NCI-H1694 (cell line): ENCODE data around the gene GTF2I.
"Not testable (repeated sequence)": the region's sequence is repeated elsewhere in the genome, so short reads cannot be mapped to it uniquely, and the experiment has no call there.

Experiments
- DNase-seq: peaks from one replicate; lab custom pipeline; 2025; lab: John Stamatoyannopoulos, UW

The GTF2I gene

DNA sequence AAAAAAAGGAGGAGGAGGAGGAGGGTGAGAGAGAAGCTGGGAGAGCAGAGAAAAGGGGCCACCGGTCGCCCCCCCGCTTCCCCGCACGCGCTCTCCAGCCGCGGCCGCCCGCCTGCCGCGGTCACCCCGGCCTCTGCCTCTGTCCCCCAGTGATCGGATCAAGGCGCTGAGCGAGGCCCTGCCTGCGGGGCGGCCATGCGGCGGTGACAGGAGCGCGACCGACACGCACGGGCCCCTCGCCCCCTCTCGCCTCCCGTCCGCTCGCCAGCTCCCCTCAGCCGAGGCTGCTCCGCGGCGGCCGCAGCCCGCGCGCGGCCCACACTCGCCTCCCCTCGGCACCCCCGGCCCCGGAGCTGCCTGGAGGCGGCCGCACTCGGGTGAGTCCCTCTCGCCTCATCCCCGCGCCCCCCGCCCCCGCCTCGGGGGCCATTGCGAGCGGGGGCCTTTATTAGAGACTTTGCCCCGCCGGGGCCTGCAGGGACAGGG lies at the start of gene GTF2I:
TSS of gene GTF2I (plus strand) at position 27 of the 486 bp plus-strand sequence. CDS start 31,411 bp downstream, outside the sequence.
- DNase-seq = no peak

DNA sequence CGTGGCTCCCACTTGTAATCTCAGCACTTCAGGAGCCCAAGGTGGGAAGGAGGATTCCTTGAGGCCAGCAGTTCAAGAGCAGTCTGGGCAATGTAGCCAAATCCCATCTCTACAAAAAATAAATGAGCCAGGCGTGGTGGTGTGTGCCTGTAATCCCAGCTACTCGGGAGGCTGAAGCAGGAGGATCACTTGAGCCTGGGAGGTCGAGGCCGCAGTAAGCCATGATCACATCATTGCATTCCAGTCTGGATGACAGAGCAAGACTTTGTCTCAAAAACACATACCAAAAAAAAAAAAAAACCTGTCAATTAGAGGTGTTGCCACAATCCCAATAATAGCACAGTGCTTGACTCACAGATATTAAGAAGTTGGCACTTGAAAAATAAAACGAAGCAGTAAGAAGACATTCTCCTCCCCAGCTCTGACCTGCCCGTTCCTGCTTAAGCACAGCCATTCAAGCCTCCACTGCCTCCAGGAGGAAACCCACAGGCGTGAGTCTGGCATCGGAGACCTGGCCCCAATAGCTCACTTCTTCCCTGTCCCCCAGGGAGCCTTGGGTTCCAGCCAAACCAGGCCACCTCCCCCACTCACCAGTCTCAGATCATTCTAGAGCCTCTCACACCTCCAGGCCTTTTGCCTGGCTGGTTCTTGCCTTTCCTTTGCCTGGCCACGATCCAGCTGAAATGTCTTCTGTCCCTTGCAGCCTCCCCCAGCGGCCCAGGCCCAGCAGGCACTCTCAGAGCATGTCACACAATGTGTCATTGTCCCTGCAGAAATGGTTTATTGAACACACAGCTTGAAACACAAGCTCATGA lies 45.3 kb upstream of the GTF2I start:
- no peak for DNase-seq

DNA sequence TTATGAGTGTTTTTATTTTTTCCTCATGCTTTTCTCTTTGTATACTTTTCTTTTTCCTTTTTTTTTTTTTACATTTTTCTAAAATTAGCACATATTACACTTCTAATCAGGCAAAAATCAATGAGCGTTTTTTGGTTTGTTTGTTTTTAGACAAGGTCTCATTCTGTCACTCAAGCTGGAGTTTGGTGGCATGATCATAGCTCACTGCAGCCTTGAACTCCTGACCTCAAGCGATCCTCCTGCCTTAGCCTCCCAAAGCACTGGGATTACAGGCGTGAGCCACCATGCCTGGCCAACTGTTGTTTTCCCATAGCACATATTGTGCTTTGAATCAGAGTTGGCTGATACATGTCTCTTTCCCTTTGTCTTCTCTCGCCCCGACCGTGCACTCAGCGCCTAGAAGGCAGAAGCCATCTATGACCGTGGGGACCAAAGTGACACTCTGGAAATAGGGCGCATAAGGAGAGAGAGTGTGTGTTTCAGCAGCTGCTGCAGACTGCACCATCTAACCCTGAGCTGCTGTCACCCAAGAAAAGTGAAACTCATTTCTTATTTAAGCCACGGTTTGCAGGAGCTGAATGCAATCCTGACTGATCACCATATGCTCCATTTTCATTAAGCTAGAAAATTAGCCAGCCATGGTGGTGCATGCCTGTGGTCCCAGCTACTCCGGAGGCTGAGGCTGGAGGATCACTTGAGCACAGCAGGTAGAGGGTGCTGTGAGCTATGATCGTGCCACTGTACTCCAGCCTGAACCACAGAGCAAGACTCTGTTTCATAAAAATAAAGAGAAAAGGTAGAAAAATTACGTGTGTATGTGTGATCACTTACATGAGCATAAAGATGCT lies 41.4 kb upstream of the GTF2I start:
- no peak for DNase-seq

DNA sequence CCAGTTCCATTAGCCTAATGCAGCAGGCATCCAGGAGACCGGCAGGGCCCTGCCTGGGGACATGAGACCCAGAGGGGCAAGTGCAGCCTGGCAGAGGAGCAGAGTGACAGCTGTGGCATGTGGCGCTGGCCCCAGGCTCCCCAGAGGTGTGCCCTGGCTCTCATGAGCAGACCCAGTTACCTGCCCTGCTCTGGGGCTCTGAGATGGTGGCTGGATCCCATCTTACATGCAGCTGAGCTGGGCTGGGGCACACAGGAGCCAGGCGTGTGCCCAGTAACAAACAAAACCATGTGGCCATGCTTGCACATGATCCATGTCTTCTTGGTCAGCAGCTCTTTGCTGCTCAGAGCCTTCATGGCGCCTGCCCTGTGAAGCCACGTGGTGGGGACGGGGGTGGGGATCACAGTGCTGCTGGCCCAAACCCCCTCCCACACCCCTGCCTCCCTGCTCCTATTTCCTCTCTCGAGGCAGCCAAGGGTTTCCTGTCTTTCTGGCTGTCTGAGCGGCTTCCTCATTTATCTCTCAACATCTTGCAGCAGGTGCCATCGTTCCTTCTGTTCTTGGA lies 40.3 kb upstream of the GTF2I start:
- no peak for DNase-seq

DNA sequence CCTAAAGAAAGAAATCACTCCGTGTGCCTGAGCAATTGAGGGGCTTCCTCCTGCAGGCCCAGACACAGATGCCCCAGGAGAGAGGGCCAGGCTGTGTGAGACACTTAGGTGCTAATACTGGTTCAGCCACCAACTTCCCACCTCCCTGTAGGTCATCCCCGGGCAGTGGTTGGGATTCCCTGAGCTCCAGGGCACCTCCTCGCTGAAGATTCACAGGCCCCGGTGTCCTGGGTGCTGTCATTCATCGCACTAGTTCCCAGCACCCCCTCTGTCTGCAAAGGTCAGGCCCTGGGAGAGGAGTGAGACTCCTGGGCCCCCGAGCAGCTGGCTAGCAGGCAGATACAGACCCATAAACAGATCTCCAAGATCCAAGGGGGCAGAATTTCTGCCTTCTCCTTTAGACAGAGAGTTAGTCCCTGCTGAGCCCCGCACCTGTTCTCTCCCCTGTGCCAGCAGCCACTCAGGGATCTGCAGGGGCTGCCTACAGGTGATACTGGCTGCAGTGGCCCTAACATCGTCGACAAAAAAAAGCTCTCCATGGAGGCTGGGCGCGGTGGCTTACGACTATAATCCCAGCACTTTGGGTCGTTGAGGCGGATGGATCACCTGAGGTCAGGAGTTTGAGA lies 38.2 kb upstream of the GTF2I start:
- DNase-seq = no peak

DNA sequence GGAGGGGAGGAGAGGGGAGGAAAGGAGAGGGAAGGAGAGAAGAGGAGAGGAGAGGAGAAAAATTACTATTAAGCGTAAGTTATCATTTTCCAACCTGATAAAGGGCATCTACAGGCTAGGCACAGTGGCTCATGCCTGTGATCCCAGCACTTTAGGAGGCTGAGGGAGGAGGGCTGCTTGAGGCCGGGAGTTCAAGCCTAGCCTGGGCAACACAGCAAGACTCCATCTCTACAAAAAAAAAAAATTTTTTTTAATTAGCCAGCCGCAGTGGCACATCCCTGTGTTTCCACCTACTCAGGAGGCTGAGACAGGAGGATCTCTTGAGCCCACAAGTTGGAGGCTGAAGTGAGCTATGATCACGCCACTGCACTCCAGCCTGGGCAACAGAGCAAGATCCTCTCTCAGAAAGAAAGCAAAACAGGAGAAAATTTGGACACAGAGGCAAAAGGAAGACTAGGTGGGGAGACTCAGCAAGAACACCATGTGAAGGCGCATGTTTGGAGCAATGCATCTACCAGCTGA lies 35.2 kb upstream of the GTF2I start:
- DNase-seq = no peak

DNA sequence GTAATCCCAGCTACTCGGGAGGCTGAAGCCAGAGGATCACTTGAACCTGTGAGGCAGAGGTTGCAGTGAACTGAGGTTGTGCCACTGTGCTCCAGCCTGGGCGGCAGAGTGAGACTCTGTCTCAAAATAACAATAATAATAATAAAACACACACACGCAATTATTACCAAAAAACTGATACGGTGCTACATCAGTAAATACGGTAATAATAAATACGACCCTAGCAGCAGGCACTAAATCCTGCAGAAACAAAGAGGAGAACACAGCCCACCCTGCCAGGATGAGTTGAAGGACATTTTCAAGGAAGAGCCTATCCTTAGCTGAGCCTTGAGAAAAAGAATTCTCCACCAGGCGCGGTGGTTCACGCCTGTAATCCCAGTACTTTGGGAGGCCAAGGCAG lies 34.4 kb upstream of the GTF2I start:
- DNase-seq = no peak

DNA sequence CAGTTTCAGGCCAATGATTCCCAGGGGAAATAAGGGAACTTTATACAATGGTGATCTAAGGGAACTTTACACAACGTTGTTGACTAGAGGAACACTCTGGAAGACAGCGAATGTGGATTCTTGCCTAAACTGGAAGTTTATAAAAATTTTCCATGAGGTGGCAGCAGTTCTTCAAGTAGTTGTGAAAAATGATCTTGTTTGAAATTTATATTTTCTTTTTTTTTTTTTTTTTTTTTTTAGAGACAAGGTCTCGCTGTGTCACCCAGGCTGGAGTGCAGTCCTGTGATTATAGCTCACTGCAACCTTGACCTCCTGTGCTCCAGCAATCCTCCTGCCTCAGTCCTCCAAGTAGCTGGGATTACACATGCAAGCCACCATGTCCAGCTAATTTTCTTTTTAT lies 32.1 kb upstream of the GTF2I start:
- no peak for DNase-seq

DNA sequence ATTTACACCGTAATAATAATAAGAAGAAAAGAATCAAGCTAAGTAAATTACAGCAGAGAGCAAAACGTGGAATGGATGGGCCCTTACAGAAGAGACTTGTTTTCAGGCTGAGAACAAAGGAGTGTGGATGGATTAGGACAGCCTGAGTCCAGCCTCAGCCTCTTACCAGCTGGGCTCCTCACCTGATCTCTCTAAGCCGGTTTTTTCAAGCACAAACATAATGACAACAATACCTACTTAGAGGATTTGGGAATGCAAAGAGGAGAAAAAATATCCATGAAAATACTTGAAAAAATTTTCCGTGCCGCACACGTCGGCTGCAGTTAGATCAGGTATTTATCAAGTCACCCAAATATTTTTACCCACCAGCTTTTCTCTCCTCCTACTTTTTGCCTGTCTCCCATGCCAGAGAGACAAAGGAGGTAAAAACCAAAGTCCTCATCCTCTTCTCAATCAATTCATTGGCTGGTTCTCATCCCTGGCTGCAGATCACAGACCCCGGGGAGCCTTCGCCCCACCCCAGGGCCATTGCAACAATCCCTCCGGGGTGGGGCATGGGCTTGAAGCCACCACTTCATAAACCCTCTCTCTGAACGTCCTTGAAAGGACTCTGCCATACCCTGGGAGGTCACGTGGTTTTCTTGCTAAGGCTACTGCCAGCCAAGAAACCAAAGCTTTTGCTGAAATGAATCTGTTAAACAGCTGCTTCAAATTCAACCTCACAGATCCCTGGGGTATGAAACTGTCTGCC lies 29.7 kb upstream of the GTF2I start:
- DNase-seq = peak; percentile 69

DNA sequence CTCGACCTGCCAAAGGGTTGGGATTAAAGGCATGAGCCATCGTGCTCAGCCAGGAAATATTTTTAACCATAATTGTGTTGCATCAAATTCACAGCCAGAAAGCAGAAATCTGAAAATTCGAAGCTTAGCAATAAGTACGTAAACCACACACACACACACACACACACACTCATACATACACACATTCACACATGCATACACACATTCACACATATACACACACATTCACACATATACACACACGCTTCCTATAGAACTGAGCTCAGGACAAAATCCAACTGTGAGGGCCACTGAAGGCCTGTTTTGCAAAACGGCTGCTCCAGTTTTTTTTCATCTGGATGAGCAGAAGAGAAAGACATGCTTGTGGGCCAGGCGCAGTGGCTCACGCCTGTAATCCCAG lies 25.0 kb upstream of the GTF2I start:
- no peak for DNase-seq

DNA sequence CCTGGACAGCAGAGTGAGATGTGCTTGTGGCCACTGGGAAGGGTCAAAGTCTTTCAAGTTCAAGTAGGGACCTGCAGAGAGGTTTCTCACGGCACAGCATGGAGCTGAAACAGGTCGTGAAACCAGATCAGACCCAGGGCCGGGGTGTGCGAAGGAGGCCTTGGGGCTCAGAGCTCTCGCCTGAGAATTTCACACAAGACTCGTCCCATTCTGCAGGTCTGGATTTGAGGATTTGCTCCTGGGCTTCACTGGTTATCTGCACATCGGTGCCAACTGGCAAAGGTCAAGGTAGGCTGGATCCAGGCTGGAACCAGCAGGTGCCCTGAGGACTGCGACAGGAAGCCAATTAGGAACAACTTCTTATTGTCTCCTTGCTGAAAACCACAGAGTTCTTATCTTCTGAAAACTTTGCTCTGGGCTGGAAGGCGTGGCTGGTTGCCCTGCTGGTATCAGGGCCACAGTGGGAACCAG lies 24.0 kb upstream of the GTF2I start:
- DNase-seq = no peak

DNA sequence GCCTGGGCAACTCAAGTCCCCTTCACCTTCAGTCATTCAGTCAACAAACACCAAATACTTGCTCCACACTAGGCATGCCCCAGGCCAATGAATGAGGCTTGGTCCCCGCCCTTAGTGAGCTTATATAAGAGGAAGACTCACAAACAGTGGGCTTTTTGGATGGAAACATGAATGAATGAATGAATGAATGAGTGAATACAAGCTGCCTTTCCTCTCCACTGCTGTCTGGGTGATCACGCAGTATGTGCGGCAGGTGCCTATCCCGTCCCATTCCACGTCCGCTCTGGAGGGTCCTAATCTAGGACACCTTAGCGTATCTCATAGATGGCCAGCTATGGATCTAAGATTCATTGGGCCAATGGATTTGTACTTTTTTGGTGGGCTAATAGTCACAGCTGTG lies 19.8 kb upstream of the GTF2I start:
- no peak for DNase-seq

DNA sequence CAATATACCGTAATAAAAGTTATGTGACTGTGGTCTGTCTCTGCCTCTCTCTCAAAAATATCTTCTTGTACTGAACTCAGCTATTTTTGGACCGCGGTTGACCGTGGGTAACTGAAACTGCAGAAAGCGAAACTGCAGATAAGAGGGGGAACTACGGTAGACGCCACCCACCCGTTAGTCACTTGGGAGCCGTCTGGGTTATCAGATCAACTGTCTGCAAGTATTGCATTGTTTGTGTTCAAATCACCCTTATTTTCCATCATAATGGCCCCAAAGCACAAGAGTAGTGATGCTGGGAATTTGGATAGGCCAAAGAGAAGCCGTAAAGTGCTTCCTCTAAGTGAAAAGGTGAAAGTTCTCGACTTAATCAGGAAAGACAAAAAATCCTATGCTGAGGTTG lies 7.5 kb upstream of the GTF2I start:
- not testable (repeated sequence) for DNase-seq

DNA sequence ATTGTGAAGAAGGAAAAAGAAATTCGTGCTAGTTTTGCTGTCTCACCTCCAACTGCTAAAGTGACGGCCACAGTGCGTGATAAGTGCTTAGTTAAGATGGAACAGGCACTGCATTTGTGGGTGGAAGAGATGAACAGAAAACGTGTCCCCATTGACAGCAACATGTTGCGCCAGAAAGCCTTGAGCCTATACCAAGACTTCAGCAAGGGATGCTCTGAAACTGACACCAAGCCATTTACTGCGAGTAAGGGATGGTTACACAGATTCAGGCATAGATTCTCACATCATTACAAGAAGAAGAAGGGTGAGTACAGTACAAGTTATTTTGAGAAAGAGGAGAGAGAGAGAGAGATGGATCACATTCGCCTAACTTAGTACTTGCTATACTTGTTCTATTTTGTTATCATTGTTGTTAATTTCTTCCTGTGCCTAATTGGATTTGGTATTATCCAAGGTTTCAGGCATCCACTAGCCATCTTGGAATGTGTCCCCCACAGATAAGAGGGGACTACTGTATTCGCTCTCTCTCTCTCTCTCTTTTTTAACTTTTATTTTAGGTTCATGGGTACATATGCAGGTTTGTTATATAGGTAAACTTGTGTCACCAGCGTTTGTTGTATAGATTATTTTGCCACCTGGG lies 6.9 kb upstream of the GTF2I start:
- not testable (repeated sequence) for DNase-seq

DNA sequence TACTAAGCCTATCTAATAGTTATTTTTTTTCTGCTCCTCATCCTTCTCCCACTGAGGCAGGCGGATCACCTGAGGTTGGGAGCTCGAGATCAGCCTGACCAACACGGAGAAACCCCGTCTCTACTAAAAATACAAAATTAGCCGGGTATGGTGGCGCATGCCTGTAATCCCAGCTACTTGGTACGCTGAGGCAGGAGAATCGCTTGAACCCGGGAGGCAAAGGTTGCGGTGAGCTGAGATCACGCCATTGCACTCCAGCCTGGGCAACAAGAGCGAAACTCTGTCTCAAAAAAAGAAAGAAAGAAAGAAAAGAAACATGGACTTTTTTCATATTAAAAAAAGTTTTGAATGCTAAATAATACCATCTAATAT lies 6.4 kb upstream of the GTF2I start:
- DNase-seq = not testable (repeated sequence)

DNA sequence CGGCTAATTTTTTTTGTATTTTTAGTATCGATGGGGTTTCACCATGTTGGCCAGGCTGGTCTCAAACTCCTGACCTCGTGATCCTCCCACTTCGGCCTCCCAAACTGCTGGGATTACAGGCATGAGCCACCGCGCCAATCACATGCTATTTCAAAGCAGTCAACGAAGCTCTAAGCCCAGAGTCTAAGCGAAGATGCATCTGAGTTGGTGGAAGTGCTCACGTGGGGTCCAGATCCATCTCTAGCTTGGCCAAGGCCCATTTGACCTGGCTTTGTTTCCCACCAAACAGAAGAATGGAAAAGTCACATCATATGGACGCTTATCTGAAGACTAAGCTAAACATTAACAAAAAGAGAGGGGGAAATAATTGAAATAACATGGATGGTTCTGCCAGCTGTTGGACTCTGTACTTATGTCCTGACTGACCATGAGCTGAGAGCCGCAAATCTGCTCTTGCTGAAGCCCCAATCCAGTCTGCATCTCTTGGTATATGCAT lies 3.8 kb upstream of the GTF2I start:
- no peak for DNase-seq

DNA sequence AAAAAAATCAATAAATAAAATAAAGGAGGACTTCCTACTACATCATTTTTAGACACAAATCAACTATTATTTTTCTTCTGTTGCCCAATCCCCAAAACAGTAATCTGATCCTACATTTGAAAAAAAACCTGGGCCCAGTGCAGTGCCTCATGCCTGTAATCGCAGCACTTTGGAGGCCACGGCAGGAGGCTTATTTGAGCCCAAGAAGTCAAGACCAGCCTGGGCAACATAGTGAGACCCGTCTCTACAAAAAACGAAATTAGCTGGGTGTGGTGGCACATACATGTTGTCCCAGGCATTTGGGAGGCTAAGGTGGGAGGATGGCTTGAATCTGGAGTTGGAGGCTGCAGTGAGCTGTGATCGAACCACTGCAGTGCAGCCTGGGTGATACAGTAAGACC lies 2.7 kb upstream of the GTF2I start:
- DNase-seq = no peak

DNA sequence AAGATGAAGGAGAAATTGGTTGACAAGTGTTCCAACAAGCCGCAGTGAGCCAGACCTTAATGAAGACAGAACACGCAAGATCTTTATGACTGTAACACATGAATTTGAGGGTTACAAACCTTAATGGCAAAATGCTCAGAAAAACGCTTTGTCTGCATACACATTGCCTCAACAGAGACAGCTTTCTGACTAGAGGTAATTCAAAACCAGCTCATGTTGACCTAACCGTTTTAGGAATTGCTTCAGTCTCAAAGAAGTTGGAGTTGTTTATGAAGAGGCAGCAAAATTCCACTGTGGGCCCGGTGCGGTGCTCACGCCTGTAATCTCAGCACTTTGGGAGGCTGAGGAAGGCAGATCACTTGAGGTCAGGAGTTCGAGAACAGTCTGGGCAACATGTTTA lies 2.2 kb upstream of the GTF2I start:
- DNase-seq = no peak

DNA sequence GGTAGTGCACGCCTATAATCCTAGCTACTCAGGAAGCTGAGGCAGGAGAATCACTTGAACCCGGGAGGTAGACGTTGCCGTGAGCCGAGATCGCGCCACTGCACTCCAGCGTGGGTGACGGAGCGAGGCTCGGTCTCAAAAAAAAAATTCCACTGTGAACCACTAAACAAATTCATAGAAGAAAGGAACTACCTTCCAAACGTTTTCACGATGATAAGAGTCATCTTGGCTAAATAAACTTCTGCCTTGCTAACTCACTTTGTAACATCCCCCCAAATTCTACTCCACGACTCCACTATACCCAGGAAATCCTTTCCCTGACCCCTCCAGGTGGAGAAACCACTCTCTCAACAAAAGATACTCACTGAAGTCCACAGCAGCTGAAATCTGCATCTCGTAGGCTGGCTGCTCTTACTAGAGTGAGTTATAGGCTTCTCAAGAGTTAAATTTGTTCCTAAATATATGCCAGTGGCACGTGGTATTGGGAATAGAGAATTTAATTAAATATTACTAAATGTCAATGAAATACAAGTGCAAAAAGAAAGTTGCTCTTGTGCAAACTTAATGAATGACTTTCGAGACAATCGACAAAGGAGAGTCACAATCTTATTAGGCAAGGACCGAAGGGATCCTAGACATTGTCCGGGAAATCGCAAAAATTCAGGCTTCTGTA lies 1.6 kb upstream of the GTF2I start:
- DNase-seq = no peak

DNA sequence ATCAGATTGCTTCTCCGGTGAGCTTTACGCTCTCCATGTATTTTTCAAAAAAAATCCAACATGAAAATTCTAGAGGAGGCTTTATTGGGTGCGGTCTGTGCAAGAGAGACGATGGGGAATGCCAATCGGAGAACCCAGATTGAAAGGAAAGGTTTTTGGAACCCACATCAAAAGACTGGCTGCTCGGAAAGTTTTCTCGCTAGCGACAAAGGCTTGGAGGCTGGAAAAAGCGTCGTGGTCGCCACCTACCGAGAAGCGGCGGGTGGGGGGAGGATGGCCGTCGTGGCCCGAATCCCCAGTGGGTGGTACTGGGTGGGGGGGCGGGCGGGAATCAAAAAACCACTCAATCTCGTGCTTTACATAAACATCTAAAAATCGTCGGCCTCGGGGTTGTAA lies 1.1 kb upstream of the GTF2I start:
- peak; percentile 60 for DNase-seq
